SK-N-SH (cell line): ENCODE results near the gene CCL22. TPM values are rescaled to one million over a fixed set of nuclear protein-coding genes. Genes with fewer than 3 reads are reported as not detected.

Experiments used
- CTCF ChIA-PET: fragments of 300-600, 350-600 bp; formaldehyde crosslinking; extraction: SDS; loops from one replicate; lab custom pipeline; 2021; lab: Yijun Ruan, JAX
- POLR2A ChIA-PET: fragments of 350-600 bp; sonication (Branson Sonifier 250); formaldehyde crosslinking; extraction: SDS; loops from one replicate; lab custom pipeline; 2020; ENCODE audit warnings: antibody characterized with exemption, inconsistent platforms; lab: Yijun Ruan, JAX
- DNase-seq: peaks from one replicate; pipeline ENCODE4 v3.0.0; 2012
- H2AFZ ChIP-seq: fragments of 200-600 bp; sonication (generic); 2 replicates; pipeline ENCODE4 v1.8.1; 2016; ENCODE audit warnings: antibody characterized with exemption, mild to moderate bottlenecking, low read depth
- H3F3A ChIP-seq: fragments of 200-600 bp; sonication (generic); replicated peaks from 2 replicates; pipeline ENCODE3; 2016; ENCODE audit warnings: antibody characterized with exemption, mild to moderate bottlenecking; ENCODE audit not compliant: insufficient read depth
- H3K27ac ChIP-seq, 2 experiments: fragments of 200-500 bp in 1 of 2; fragments of 200-600 bp in 1 of 2; sonication (Bioruptor generic) in 1 of 2; sonication (generic), shearing (Covaris generic) in 1 of 2; 2 replicates each; pipeline versions ENCODE4 v1.5.1 to v1.6.1; 2014 to 2016; ENCODE audit warnings: low read depth in 2 of 2, inconsistent platforms in 1 of 2, low read length in 1 of 2, mild to moderate bottlenecking in 1 of 2, mixed read lengths in 1 of 2
- H3K27me3 ChIP-seq: fragments of 200-600 bp; sonication (generic), shearing (Covaris generic); 2 replicates; pipeline ENCODE4 v1.6.1; 2016; ENCODE audit warnings: mixed run types; ENCODE audit not compliant: insufficient read depth
- H3K36me3 ChIP-seq, 2 experiments: fragments of 200-500 bp in 1 of 2; fragments of 200-600 bp in 1 of 2; sonication (Bioruptor generic) in 1 of 2; sonication (generic) in 1 of 2; replicated peaks in 1 of 2; 2 replicates each; pipeline versions ENCODE3 to v1.5.1; 2014 to 2016; ENCODE audit warnings: low read length in 1 of 2, mild to moderate bottlenecking in 1 of 2; ENCODE audit not compliant: insufficient read depth in 2 of 2, control insufficient read depth in 1 of 2
- H3K4me1 ChIP-seq, 2 experiments: fragments of 200-500 bp in 1 of 2; fragments of 200-600 bp in 1 of 2; sonication (Bioruptor generic) in 1 of 2; sonication (generic), shearing (Covaris generic) in 1 of 2; 2 replicates each; pipeline versions ENCODE4 v1.5.1 to v1.6.1; 2014 to 2016; ENCODE audit warnings: low read depth in 1 of 2, low read length in 1 of 2, mixed run types in 1 of 2; ENCODE audit not compliant: insufficient read depth in 2 of 2, control insufficient read depth in 1 of 2
- H3K4me2 ChIP-seq: fragments of 200-600 bp; sonication (generic), shearing (Covaris generic); 2 replicates; pipeline ENCODE4 v1.6.1; 2017; ENCODE audit warnings: mixed run types
- H3K4me3 ChIP-seq, 2 experiments: fragments of 200-500 bp in 1 of 2; fragments of 200-600 bp in 1 of 2; sonication (Bioruptor generic) in 1 of 2; sonication (generic), shearing (Covaris generic) in 1 of 2; 2 replicates each; pipeline versions ENCODE4 v1.5.1 to v1.8.1; 2014 to 2016; ENCODE audit warnings: low read depth in 2 of 2, inconsistent platforms in 1 of 2, low read length in 1 of 2, mild to moderate bottlenecking in 1 of 2, mixed read lengths in 1 of 2, moderate library complexity in 1 of 2
- H3K79me2 ChIP-seq: fragments of 200-600 bp; sonication (generic); 2 replicates; pipeline ENCODE4 v1.8.1; 2017; ENCODE audit warnings: mild to moderate bottlenecking; ENCODE audit not compliant: insufficient read depth
- H3K9ac ChIP-seq: fragments of 200-600 bp; sonication (generic); 2 replicates; pipeline ENCODE4 v1.6.1; 2017; ENCODE audit warnings: mixed run types
- H3K9me2 ChIP-seq: fragments of 200-600 bp; sonication (generic); 2 replicates; pipeline ENCODE4 v1.6.1; 2017; ENCODE audit warnings: mixed run types
- H3K9me3 ChIP-seq: fragments of 200-600 bp; sonication (generic); 2 replicates; pipeline ENCODE4 v1.6.1; 2017; ENCODE audit warnings: mixed run types, mild to moderate bottlenecking, moderate library complexity
- H4K20me1 ChIP-seq: fragments of 200-600 bp; sonication (generic); 2 replicates; pipeline ENCODE4 v1.6.1; 2017; ENCODE audit warnings: mild to moderate bottlenecking, mixed run types; ENCODE audit not compliant: insufficient read depth
- FOXM1 ChIP-seq: IDR thresholded peaks from 2 replicates; pipeline ENCODE4 v1.4.0; 2012; ENCODE audit warnings: low read depth, mild to moderate bottlenecking
- NFIC ChIP-seq: IDR thresholded peaks from 2 replicates; pipeline ENCODE4 v1.4.0; 2012; ENCODE audit warnings: borderline replicate concordance
- RCOR1 ChIP-seq: fragments of 150-350 bp; IDR thresholded peaks from 2 replicates; pipeline ENCODE4 v1.6.1; 2017; ENCODE audit warnings: antibody characterized with exemption, low read length
- RFX5 ChIP-seq: IDR thresholded peaks from 2 replicates; pipeline ENCODE4 v1.6.1; 2012; ENCODE audit warnings: mild to moderate bottlenecking, improper control_type of control experiment, low read length
- TCF12 ChIP-seq: IDR thresholded peaks from 2 replicates; pipeline ENCODE4 v1.4.0; 2012
- TEAD4 ChIP-seq: IDR thresholded peaks from 2 replicates; pipeline ENCODE4 v1.4.0; 2012; ENCODE audit warnings: mild to moderate bottlenecking, borderline replicate concordance; ENCODE audit not compliant: insufficient read depth
- USF1 ChIP-seq: IDR thresholded peaks from 2 replicates; pipeline ENCODE4 v1.4.0; 2012; ENCODE audit warnings: low read depth, borderline replicate concordance
- WGBS: methylation state at CpG from one replicate; pipeline ENCODE4 v1.1.6; 2017; ENCODE audit warnings: low lambda C conversion rate; 5-methylcytosine and 5-hydroxymethylcytosine counted together
- polyA plus RNA-seq, 3 experiments: library from polyadenylated mRNA; depleted of rRNA; stranded (reverse); fragments of >200 nt; gene quantifications; 2 replicates each; pipeline ENCODE4 v1.2.3, GENCODE V29; 2012
- TF ChIP-seq, protein P1 (sequence below): IDR thresholded peaks from 2 replicates; pipeline ENCODE4; 2012
- TF ChIP-seq, protein P2 (sequence below): IDR thresholded peaks from 2 replicates; pipeline ENCODE4 v1.6.1; 2012; ENCODE audit warnings: mild to moderate bottlenecking, low read depth, low read length, moderate library complexity
- TF ChIP-seq, protein P3 (sequence below): fragments of 150-350 bp; IDR thresholded peaks from 2 replicates; pipeline ENCODE4 v1.6.1; 2016; ENCODE audit warnings: mild to moderate bottlenecking, low read depth, low read length

Gene CCL22
- polyA plus RNA-seq, 1 of the 3 experiments (the other 2 are of a cell fraction): not detected

GRCh38 chr16:57356547-57356946 lies 2.0 kb upstream of the CCL22 start:
- H3K9ac ChIP-seq: no peak overlapping the region
- H3K4me2 ChIP-seq: no peak overlapping the region
- no peaks in the 10 kb centered on the region for H3K36me3 ChIP-seq
- no peak overlapping the region for H3K4me3 ChIP-seq
- no peaks in the 10 kb centered on the region for H3K27me3 ChIP-seq
- ChIA-PET CTCF (no interaction called here), POLR2A (no interaction called here)
- no peaks in the 10 kb centered on the region for H3K4me1 ChIP-seq
- WGBS: 81% methylated on average over 4 of the region's 4 CpGs
- no peak overlapping the region for H2AFZ ChIP-seq
- H3K27ac ChIP-seq: no peak overlapping the region
- no peaks in the 10 kb centered on the region for H3K79me2 ChIP-seq
- no peaks in the 10 kb centered on the region for H4K20me1 ChIP-seq
- no peaks in the 10 kb centered on the region for H3K9me3 ChIP-seq
- H3F3A ChIP-seq: peaks cover 4% of the 10 kb centered on the region
- DNase-seq: no peak
- TF ChIP-seq RFX5 (no peak), USF1 (no peak), NFIC (no peak), RCOR1 (no peak), TCF12 (no peak), TEAD4 (no peak), FOXM1 (no peak)
- TF ChIP-seq, protein P1, sequence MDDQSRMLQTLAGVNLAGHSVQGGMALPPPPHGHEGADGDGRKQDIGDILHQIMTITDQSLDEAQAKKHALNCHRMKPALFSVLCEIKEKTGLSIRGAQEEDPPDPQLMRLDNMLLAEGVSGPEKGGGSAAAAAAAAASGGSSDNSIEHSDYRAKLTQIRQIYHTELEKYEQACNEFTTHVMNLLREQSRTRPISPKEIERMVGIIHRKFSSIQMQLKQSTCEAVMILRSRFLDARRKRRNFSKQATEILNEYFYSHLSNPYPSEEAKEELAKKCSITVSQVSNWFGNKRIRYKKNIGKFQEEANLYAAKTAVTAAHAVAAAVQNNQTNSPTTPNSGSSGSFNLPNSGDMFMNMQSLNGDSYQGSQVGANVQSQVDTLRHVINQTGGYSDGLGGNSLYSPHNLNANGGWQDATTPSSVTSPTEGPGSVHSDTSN: no peak
- TF ChIP-seq, protein P2, sequence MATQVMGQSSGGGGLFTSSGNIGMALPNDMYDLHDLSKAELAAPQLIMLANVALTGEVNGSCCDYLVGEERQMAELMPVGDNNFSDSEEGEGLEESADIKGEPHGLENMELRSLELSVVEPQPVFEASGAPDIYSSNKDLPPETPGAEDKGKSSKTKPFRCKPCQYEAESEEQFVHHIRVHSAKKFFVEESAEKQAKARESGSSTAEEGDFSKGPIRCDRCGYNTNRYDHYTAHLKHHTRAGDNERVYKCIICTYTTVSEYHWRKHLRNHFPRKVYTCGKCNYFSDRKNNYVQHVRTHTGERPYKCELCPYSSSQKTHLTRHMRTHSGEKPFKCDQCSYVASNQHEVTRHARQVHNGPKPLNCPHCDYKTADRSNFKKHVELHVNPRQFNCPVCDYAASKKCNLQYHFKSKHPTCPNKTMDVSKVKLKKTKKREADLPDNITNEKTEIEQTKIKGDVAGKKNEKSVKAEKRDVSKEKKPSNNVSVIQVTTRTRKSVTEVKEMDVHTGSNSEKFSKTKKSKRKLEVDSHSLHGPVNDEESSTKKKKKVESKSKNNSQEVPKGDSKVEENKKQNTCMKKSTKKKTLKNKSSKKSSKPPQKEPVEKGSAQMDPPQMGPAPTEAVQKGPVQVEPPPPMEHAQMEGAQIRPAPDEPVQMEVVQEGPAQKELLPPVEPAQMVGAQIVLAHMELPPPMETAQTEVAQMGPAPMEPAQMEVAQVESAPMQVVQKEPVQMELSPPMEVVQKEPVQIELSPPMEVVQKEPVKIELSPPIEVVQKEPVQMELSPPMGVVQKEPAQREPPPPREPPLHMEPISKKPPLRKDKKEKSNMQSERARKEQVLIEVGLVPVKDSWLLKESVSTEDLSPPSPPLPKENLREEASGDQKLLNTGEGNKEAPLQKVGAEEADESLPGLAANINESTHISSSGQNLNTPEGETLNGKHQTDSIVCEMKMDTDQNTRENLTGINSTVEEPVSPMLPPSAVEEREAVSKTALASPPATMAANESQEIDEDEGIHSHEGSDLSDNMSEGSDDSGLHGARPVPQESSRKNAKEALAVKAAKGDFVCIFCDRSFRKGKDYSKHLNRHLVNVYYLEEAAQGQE: no peak
- TF ChIP-seq, protein P3, sequence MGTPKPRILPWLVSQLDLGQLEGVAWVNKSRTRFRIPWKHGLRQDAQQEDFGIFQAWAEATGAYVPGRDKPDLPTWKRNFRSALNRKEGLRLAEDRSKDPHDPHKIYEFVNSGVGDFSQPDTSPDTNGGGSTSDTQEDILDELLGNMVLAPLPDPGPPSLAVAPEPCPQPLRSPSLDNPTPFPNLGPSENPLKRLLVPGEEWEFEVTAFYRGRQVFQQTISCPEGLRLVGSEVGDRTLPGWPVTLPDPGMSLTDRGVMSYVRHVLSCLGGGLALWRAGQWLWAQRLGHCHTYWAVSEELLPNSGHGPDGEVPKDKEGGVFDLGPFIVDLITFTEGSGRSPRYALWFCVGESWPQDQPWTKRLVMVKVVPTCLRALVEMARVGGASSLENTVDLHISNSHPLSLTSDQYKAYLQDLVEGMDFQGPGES: no peak
- H3K9me2 ChIP-seq: no peaks in the 10 kb centered on the region
